ENCODE results near the gene TLCD3B. TPM values are rescaled to one million over a fixed set of nuclear protein-coding genes. Genes with fewer than 3 reads are reported as not detected.

Gene TLCD3B
- total and polyA plus RNA-seq, 12 donors: 0.11 to 10.6 (median 0.72) TPM; not detected in 3

GRCh38 chr16:30051518-30051917, 20.4 kb upstream of the TLCD3B start:
- Histone ChIP-seq H3K4me3 (no peak overlapping the region), H3K36me3 (replicated peaks in 1 of 2) (no peaks in the 10 kb centered on the region), H3K27me3 (no peaks in the 10 kb centered on the region), H3K27ac (no peak overlapping the region), H3K9me3 (replicated peaks in 1 of 3) (no peaks in the 10 kb centered on the region), H3K4me1 (replicated peaks in 1 of 2) (peaks cover 0 to 13% of the 10 kb centered on the region in 2 donors)
- WGBS, 4 donors: 77 to 93% (median 83%) methylated on average over 3 of the region's 3 CpGs
- TF ChIP-seq POLR2A (IDR thresholded peaks at IDR 0.05): no peak
- TF ChIP-seq, protein P1, sequence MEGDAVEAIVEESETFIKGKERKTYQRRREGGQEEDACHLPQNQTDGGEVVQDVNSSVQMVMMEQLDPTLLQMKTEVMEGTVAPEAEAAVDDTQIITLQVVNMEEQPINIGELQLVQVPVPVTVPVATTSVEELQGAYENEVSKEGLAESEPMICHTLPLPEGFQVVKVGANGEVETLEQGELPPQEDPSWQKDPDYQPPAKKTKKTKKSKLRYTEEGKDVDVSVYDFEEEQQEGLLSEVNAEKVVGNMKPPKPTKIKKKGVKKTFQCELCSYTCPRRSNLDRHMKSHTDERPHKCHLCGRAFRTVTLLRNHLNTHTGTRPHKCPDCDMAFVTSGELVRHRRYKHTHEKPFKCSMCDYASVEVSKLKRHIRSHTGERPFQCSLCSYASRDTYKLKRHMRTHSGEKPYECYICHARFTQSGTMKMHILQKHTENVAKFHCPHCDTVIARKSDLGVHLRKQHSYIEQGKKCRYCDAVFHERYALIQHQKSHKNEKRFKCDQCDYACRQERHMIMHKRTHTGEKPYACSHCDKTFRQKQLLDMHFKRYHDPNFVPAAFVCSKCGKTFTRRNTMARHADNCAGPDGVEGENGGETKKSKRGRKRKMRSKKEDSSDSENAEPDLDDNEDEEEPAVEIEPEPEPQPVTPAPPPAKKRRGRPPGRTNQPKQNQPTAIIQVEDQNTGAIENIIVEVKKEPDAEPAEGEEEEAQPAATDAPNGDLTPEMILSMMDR (IDR thresholded peaks at IDR 0.05): no peak
- intact Hi-C loops (cut with DNase I): no loop called here
- DNase-seq: no peak

DNA sequence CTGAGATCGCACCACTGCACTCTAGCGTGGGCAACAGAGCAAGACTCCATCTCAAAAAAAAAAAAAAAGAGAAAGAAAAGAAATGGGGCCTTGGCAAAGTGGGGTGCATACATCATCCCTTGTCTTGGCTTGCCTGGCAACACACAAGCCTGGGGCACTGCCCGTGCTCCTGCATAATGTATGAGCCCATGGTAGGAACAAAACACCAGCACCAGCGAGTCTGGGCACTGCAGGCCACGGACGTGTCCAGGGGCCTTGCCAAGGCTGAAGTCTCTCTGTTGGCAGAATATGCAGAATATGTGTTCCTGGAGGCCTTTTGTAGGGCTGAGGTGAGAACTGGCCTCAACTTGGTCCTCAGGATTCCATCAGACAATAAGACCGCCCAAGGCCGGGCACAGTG, 18.8 kb upstream of the TLCD3B start:
- Histone ChIP-seq H3K36me3 (replicated peaks in 1 of 2) (no peaks in the 10 kb centered on the region), H3K27ac (no peak overlapping the region), H3K4me3 (no peak overlapping the region), H3K9me3 (replicated peaks in 1 of 3) (no peaks in the 10 kb centered on the region), H3K27me3 (no peaks in the 10 kb centered on the region), H3K4me1 (replicated peaks in 1 of 2) (peaks cover 0 to 10% of the 10 kb centered on the region in 2 donors)
- intact Hi-C loops (cut with DNase I): no loop called here
- DNase-seq: no peak
- no peak for TF ChIP-seq POLR2A (IDR thresholded peaks at IDR 0.05)
- TF ChIP-seq, protein P1 (IDR thresholded peaks at IDR 0.05): no peak
- 77 to 95% (median 92%) methylated on average over 8 of the region's 8 CpGs for WGBS, 4 donors

- intact Hi-C loops (cut with DNase I): no loop called here
- no peaks in the 10 kb centered on the region for H3K27me3 ChIP-seq
- H3K4me3 ChIP-seq: no peak overlapping the region
- no peak for TF ChIP-seq POLR2A (IDR thresholded peaks at IDR 0.05)
- TF ChIP-seq, protein P1 (IDR thresholded peaks at IDR 0.05): no peak
- H3K9me3 ChIP-seq (replicated peaks in 1 of 3): no peaks in the 10 kb centered on the region
- no peak for DNase-seq
- 86 to 100% (median 93%) methylated on average over 1 of the region's 1 CpG for WGBS, 4 donors
- H3K36me3 ChIP-seq (replicated peaks in 1 of 2): no peaks in the 10 kb centered on the region
- H3K4me1 ChIP-seq (replicated peaks in 1 of 2): no peaks in the 10 kb centered on the region
- H3K27ac ChIP-seq: no peak overlapping the region
Observed at GRCh38 chr16:30046588-30046987, 15.5 kb upstream of the TLCD3B start.

DNA sequence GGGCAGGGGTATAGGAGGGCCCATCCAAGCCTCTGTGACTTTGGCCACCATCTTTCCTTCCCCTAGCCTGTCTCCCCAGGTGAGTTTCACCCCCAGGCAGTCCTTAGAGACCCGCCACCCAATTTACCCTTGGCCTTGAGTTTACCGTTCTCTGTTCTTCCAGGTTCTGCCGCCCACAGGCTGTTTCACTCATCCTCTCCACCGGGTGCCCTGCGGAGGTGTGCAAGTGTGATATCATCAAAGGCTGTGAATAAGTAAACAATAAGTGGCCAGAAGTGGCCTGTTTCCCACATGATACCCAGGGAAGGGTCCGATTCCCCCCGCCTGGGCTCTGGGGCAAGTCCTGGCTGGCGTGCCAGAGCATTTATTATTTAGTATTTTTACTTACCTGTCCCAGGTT, 15.1 kb upstream of the TLCD3B start:
- no peak for TF ChIP-seq POLR2A (IDR thresholded peaks at IDR 0.05)
- TF ChIP-seq, protein P1 (IDR thresholded peaks at IDR 0.05): no peak
- Histone ChIP-seq H3K4me3 (no peak overlapping the region), H3K36me3 (replicated peaks in 1 of 2) (no peaks in the 10 kb centered on the region), H3K4me1 (replicated peaks in 1 of 2) (no peaks in the 10 kb centered on the region), H3K27ac (no peak overlapping the region), H3K27me3 (no peaks in the 10 kb centered on the region), H3K9me3 (replicated peaks in 1 of 3) (no peaks in the 10 kb centered on the region)
- DNase-seq: no peak
- intact Hi-C loops (cut with DNase I): no loop called here
- WGBS, 4 donors: 65 to 82% (median 73%) methylated on average over 8 of the region's 8 CpGs
